CD4-positive, alpha-beta T cell treated with Interleukin-6 at 100 ng/mL for 8 hours (primary cell): Measurements from ENCODE around the gene SECTM1.

Experiments
- DNase-seq: peaks from one replicate; pipeline ENCODE4 v3.0.0-alpha.2; 2020; ENCODE audit warnings: mixed read lengths, low spot score

Gene SECTM1

GRCh38 chr17:82315703-82316358, 17.7 kb downstream of the SECTM1 start:
- DNase-seq, result peak; percentile 71

GRCh38 chr17:82314727-82315605, 18.6 kb downstream of the SECTM1 start:
- DNase-seq, result no peak

DNA sequence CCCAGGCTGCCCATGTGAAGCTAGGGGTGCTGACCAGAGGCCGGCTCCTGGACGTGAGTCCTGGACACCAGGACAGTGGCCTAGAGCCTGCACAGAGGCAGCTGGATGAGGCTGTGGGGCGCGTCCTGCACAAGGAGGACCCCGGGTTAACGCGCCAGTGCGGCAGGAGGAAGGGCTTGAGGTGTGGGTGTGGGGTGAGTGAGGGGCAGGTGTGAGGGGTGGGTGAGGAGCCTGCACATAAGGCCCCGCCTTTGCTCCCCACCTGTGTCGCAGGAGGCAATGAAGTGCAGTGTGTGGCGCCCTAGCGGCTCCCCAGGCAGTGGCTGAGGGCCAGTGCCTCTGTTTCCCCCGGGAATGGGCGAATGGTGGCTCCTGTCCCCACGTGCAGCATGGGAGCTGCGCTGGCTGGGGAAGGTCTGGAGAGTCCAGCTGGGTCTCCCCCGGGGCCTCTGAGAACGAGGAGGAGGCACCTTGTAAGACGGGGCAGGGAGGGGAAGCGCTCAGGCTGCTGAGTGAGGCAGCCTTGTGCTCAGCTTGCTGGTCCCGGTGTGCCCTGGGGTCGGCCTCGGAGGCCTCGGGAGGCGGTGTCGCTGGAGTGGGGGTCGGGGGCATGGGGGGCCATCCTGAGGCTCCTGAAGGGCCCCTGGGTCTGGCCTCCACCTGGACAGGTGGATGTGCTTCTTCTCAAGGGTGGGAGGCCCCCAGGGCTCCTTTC, 19.4 kb downstream of the SECTM1 start:
- DNase-seq, result no peak

- no peak for DNase-seq
Measured at GRCh38 chr17:82313195-82314011, 20.2 kb downstream of the SECTM1 start.

GRCh38 chr17:82311971-82312370, 21.6 kb downstream of the SECTM1 start:
- no peak for DNase-seq

- no peak for DNase-seq
Measured at GRCh38 chr17:82310877-82311276, 22.7 kb downstream of the SECTM1 start.

DNA sequence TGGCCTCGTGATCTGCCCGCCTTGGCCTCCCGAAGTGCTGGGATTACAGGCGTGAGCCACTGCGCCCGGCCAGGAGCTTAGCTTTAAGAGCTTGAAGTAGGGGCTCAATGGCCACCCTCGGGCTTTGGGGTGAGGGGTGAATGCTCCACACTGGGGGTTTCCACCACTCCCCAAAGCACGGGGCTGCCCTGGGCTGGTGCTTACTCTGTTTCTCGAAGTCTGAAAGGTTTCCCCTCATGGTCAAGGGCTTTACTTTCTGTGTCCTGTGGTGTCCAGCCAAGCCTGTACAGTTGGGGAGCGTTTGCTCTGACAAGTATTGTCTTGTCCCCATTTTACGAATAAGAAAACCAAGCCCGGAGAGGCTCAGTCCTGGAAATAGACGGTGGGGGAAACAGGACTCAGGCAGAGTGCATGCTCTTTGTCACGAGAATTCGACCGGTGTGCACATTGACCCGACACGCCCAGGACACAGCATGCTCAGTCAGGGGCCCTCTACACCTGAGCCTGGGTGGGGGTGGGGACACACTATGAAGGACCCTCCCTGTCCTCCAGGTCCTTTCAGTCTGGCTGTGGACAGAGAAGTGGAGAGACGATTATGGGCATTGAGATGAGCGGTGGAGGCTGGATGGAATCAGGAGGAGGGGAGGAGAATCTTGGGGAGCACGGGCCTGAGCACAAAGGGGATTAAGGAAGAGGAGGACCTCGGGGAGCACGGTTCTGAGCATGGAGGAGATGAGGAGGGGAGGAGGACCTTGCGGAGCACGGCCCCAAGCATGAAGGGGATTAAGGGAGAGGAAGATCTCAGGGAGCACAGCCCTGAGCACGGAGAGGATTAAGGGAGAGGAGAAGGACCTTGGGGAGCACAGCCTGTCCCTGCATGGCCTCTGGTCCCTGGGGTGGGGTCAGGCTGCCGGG, 23.7 kb downstream of the SECTM1 start:
- DNase-seq, result no peak

- DNase-seq, result no peak
Measured at GRCh38 chr17:82305727-82306300, 27.8 kb downstream of the SECTM1 start.

GRCh38 chr17:82304826-82305726, 28.5 kb downstream of the SECTM1 start:
- no peak for DNase-seq

DNA sequence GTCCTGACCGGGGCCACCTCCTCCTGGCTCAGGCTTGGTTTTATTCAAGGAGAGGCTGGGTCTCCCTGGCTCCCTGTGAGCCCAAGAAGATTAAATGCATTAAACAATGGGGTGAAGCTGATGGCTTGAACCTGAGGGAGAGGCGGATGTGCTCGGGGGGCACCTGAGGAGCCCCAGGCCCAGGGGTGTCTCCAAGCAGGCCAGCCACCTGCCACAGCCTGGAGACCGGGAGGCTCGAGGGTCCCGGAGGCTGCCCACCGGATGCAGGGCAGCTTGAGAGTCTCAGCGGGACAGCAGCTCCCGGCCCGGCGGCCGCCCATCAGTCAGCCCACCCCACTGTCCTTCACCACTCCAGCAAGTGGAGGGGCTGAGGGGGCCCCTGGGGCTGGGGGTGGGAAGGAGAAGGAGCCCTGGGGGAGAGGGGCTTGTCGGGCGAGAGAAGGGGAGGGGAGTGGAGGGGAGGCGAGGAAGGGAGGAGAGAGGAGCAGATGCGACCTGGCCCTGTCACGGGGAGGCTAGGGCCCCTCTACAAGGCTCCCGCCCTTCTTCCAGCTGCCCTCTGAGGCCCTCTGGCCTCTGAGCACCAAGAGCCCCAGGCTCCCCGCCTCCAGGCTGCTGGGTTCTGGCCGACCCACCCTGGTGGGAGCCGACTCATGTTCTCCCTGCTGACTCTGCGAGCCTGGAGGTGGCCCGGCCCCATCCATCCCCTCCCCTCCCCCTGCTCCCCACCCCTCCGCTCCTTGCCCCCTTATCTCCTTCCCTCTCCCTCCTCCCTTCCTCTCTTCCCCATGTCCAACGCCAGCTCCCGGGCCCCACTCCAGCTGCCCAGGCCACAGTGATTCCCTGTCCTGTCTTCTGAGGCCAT, 29.4 kb downstream of the SECTM1 start:
- DNase-seq, result no peak

- peak; percentile 42 for DNase-seq
Measured at GRCh38 chr17:82302991-82303943, 30.3 kb downstream of the SECTM1 start.

- no peak for DNase-seq
Measured at GRCh38 chr17:82302568-82302963, 31.0 kb downstream of the SECTM1 start.

DNA sequence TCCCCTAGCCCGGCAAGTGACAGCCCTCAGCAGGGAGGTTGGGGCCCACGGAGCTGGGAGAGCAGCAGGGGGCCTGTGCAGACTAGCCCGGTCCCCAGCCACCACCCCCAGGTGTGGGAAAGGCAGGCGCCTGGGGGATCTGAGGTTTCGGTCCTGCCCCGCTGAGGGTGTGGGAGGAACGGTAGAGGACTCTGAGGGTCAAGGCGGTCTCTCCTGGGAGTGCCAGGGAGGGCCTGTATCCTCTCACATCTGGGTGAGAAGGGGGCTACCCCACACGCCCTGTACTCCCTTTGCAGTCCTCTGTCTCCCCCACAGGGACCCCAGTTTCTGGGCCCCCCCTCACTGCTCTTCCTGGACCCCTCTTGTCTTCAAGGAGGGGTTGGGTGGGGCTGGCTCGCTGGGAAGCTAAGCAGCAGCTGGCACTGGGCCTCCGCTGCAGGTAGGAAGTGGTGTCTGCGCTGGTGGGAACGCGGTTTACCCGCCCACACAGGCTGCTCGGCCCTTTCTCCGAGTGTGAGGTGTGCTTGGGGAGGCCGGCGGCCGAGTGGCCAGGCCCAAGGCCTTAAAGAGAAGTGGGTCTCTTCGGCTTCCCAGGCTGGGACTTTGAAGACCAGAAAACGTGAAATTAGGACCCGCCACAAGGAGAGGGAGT, 31.5 kb downstream of the SECTM1 start:
- peak; percentile 51 for DNase-seq

GRCh38 chr17:82301300-82301915, 32.2 kb downstream of the SECTM1 start:
- DNase-seq, result no peak

- DNase-seq, result peak; percentile 65
Measured at GRCh38 chr17:82300707-82301270, 32.8 kb downstream of the SECTM1 start.

DNA sequence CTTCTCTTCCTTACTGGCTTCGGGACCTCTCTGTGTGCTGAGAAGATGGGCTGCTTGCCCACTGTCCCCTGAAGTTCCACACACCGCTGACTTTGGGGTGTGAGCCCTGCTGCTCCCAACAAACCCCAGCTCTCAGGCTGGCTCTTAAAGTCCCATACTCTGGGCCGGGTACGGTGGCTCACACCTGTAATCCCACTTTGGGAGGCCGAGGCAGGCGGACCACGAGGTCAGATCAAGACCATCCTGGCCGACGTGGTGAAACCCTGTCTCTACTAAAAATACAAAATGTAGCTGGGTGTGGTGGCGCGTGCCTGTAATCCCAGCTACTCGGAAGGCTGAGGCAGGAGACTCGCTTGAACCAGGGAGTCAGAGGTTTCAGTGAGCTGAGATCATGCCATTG, 33.3 kb downstream of the SECTM1 start:
- no peak for DNase-seq
